Fibroblast of lung (primary cell): ENCODE data around the gene APBB2. TPM values are rescaled to one million over a fixed set of nuclear protein-coding genes. Genes with fewer than 3 reads are reported as not detected.
"Not testable (repeated sequence)": the region's sequence is repeated elsewhere in the genome, so short reads cannot be mapped to it uniquely, and the experiment has no call there.

Source experiments
- DNase-seq, 2 donors: peaks; one replicate each; pipeline versions ENCODE4 v3.0.0 to v3.0.0-alpha.2; 2010; ENCODE audit warnings: low read depth in 2 of 2
- H2AFZ ChIP-seq: 2 replicates; pipeline ENCODE4 v1.5.1; 2012; ENCODE audit warnings: low read length, control low read depth, inconsistent platforms
- H3K27ac ChIP-seq: 2 replicates; pipeline ENCODE4 v1.5.1; 2011; ENCODE audit warnings: low read length, control low read depth; ENCODE audit not compliant: insufficient read depth
- H3K27me3 ChIP-seq: 2 replicates; pipeline ENCODE4 v1.5.1; 2011; ENCODE audit warnings: mild to moderate bottlenecking, low read length; ENCODE audit not compliant: control insufficient read depth, insufficient read depth
- H3K36me3 ChIP-seq: 2 replicates; pipeline ENCODE4 v1.5.1; 2011; ENCODE audit warnings: low read length; ENCODE audit not compliant: control insufficient read depth, insufficient read depth
- H3K4me1 ChIP-seq: 2 replicates; pipeline ENCODE4 v1.5.1; 2011; ENCODE audit warnings: low read length; ENCODE audit not compliant: control insufficient read depth, insufficient read depth; ENCODE audit errors: extremely low read depth
- H3K4me2 ChIP-seq: 2 replicates; pipeline ENCODE4 v1.5.1; 2011; ENCODE audit warnings: low read length, control low read depth; ENCODE audit not compliant: insufficient read depth; ENCODE audit errors: extremely low read depth
- H3K4me3 ChIP-seq, 4 experiments: fragments of 200-600 bp in 1 of 4; sonication (generic) in 1 of 4; replicated peaks in 1 of 4; 2 replicates each; pipeline ENCODE4 v1.5.1; 2011 to 2016; ENCODE audit warnings: low read length in 4 of 4, low read depth in 3 of 4, mild to moderate bottlenecking in 3 of 4, control low read depth in 2 of 4, inconsistent platforms in 1 of 4, mixed read lengths in 1 of 4; ENCODE audit not compliant: insufficient read depth in 1 of 4; ENCODE audit errors: control extremely low read depth in 1 of 4
- H3K79me2 ChIP-seq: 2 replicates; pipeline ENCODE4 v1.5.1; 2012; ENCODE audit warnings: mild to moderate bottlenecking, low read length, inconsistent platforms; ENCODE audit not compliant: control insufficient read depth, insufficient read depth
- H3K9ac ChIP-seq: 2 replicates; pipeline ENCODE4 v1.5.1; 2011; ENCODE audit warnings: mild to moderate bottlenecking, low read length, control low read depth; ENCODE audit not compliant: insufficient read depth
- H3K9me3 ChIP-seq: 2 replicates; pipeline ENCODE4 v1.5.1; 2012; ENCODE audit warnings: low read depth, low read length; ENCODE audit not compliant: control insufficient read depth, insufficient read depth
- H4K20me1 ChIP-seq: 2 replicates; pipeline ENCODE4 v1.5.1; 2011; ENCODE audit warnings: low read length; ENCODE audit not compliant: control insufficient read depth, insufficient read depth; ENCODE audit errors: extremely low read depth
- EZH2 ChIP-seq: IDR thresholded peaks from 2 replicates; pipeline ENCODE4 v1.5.1; 2012; ENCODE audit warnings: low read length, control low read depth, mild to moderate bottlenecking; ENCODE audit errors: missing control alignments
- polyA plus RNA-seq, 2 donors: library from polyadenylated mRNA; depleted of rRNA in 1 of 2; stranded (reverse) in 1 of 2; unstranded in 1 of 2; fragments of >200 nt; gene quantifications; 2 replicates each; pipeline ENCODE4 v1.2.1, GENCODE V29; 2011 to 2012; ENCODE audit warnings: missing spikeins in 1 of 2
- total RNA-seq: library from RNA; depleted of rRNA; stranded (reverse); fragments of >200 nt; gene quantifications from 2 replicates; pipeline ENCODE4 v1.2.1, GENCODE V29; 2014
- TF ChIP-seq, protein P1 (sequence below), 2 donors: IDR thresholded peaks in 1 of 2; conservative IDR thresholded peaks in 1 of 2; 1 replicate in 1 of 2; 2 replicates in 1 of 2; pipeline ENCODE4 v1.5.1; 2011 to 2012; ENCODE audit warnings: low read length in 2 of 2, control low read depth in 1 of 2, inconsistent platforms in 1 of 2, low read depth in 1 of 2, mild to moderate bottlenecking in 1 of 2

The APBB2 gene
- total and polyA plus RNA-seq, 2 donors (not counting 1 experiment from before 2014, with no cell fraction given) = 25.1 to 29.8 TPM

DNA sequence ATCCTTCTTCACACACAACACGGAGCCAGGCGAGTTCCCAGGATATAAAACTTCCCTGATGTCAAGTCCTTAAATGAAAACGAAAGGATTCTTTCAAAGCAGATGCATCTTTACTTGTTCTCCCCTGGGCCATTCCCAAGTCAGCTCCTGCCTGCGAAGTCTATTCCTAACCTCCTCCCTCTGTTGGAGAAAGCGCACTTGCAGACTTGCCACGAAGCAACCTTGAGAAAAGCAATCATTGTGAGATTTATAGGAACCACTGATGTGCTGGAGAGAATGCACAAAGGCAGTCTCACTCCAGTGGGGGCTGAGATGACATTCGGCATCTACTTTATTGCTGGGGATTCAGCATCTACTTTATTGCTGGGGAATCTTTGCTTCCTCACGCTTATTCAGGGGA, 308.9 kb downstream of the APBB2 start:
- H3K9ac ChIP-seq = no peak overlapping the region
- peaks cover 3% of the 10 kb centered on the region for H3K4me1 ChIP-seq
- no peaks in the 10 kb centered on the region for H3K36me3 ChIP-seq
- TF ChIP-seq, protein P1, sequence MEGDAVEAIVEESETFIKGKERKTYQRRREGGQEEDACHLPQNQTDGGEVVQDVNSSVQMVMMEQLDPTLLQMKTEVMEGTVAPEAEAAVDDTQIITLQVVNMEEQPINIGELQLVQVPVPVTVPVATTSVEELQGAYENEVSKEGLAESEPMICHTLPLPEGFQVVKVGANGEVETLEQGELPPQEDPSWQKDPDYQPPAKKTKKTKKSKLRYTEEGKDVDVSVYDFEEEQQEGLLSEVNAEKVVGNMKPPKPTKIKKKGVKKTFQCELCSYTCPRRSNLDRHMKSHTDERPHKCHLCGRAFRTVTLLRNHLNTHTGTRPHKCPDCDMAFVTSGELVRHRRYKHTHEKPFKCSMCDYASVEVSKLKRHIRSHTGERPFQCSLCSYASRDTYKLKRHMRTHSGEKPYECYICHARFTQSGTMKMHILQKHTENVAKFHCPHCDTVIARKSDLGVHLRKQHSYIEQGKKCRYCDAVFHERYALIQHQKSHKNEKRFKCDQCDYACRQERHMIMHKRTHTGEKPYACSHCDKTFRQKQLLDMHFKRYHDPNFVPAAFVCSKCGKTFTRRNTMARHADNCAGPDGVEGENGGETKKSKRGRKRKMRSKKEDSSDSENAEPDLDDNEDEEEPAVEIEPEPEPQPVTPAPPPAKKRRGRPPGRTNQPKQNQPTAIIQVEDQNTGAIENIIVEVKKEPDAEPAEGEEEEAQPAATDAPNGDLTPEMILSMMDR (conservative IDR thresholded peaks at IDR 0.05 in 1 of 2, IDR thresholded peaks at IDR 0.05 in 1 of 2; ENCODE audit: low read depth in 1 of 2, low read length in 2 of 2) = no peak
- no peak for TF ChIP-seq EZH2
- H3K79me2 ChIP-seq = no peaks in the 10 kb centered on the region
- no peak overlapping the region for H3K27ac ChIP-seq
- no peak overlapping the region for H3K4me2 ChIP-seq
- no peak overlapping the region for H3K4me3 ChIP-seq
- DNase-seq = no peak
- H4K20me1 ChIP-seq = no peaks in the 10 kb centered on the region
- no peaks in the 10 kb centered on the region for H3K27me3 ChIP-seq
- H2AFZ ChIP-seq = no peak overlapping the region
- no peaks in the 10 kb centered on the region for H3K9me3 ChIP-seq

DNA sequence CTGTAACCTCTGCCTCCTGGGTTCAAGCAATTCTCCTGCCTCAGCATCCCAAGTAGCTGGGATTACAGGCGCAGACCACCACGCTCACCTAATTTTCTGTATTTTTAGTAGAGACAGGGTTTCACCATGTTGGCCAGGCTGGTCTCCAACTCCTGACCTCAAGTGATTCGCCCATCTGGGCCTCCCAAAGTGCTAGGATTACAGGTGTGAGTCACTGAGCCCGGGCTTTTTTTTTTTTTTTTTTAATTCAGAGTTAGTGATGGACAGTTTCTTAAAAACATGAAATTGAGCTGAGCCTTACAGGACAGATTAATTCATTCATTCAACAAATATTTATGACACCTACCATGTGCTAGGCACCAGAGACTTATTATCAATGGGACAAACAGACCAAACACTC, 313.8 kb downstream of the APBB2 start:
- not testable (repeated sequence) for H3K4me3 ChIP-seq, H3K9ac ChIP-seq, H4K20me1 ChIP-seq, H3K9me3 ChIP-seq, H3K36me3 ChIP-seq, H3K27ac ChIP-seq, H2AFZ ChIP-seq, H3K4me2 ChIP-seq, H3K27me3 ChIP-seq, H3K4me1 ChIP-seq, DNase-seq, H3K79me2 ChIP-seq

DNA sequence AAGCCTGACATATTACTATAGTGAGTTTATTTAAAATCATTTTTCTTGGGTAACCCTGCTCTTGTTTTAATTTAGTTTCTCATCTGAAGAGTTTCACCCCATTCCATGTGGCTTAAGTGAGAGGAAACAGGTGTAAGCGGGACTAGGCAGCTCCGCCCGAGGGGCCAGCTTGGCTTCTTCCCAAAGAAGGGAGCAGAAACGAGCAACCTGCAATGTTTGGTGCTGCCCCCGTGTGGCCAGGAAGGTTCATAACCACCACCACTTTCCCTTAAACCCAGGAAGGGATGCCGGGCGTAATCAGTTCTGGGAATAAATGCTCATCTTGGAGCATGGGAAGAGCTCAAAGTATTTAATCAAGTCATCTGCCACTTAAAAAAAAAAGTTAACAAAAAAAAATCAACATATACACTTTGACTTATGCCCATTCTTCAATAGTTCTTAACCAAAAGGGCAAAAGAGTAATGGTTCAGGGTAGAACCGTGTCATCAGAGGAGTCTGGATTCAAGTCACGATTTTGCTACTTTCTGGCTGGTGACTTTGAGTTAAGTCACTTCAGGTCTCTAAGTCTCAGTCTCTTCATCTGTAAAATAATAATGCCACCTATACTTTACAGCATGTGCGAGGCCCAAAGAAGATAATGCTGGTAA, 316.7 kb downstream of the APBB2 start:
- H3K4me3 ChIP-seq = no peak overlapping the region
- H3K36me3 ChIP-seq = no peaks in the 10 kb centered on the region
- no peaks in the 10 kb centered on the region for H3K9me3 ChIP-seq
- no peaks in the 10 kb centered on the region for H3K27me3 ChIP-seq
- H3K79me2 ChIP-seq = no peaks in the 10 kb centered on the region
- TF ChIP-seq EZH2 = no peak
- TF ChIP-seq, protein P1 (conservative IDR thresholded peaks at IDR 0.05 in 1 of 2, IDR thresholded peaks at IDR 0.05 in 1 of 2; ENCODE audit: low read depth in 1 of 2, low read length in 2 of 2) = peak; percentile 71 to 81
- H3K4me1 ChIP-seq = no peaks in the 10 kb centered on the region
- no peak overlapping the region for H3K4me2 ChIP-seq
- no peak overlapping the region for H2AFZ ChIP-seq
- peak; percentile 48 to 64 for DNase-seq
- no peak overlapping the region for H3K9ac ChIP-seq
- no peak overlapping the region for H3K27ac ChIP-seq
- H4K20me1 ChIP-seq = no peaks in the 10 kb centered on the region
